Measurements from ENCODE around the gene MAML1.

- TF ChIP-seq CTCF (conservative IDR thresholded peaks at IDR 0.05 in 1 of 2, IDR thresholded peaks at IDR 0.05 in 1 of 2; ENCODE audit: low read depth in 1 of 2, low read length in 2 of 2), result no peak
- no peak for TF ChIP-seq EZH2 (IDR thresholded peaks at IDR 0.05; ENCODE audit: low read length, missing control alignments)
Measured at GRCh38 chr5:179774442-179774841, 41.8 kb downstream of the MAML1 start.
